HepG2 (cell line): ENCODE measurements around the gene TMEM135. TPM values are rescaled to one million over a fixed set of nuclear protein-coding genes. Genes with fewer than 3 reads are reported as not detected.

Source experiments
- AKAP8 ChIP-seq: sonication (generic); formaldehyde crosslinking; IDR thresholded peaks from 2 replicates; pipeline ENCODE4 v1.5.1; 2020; ENCODE audit warnings: mild to moderate bottlenecking, missing genetic modification reagents
- DNMT1 ChIP-seq: sonication (generic); formaldehyde crosslinking; IDR thresholded peaks from 2 replicates; pipeline ENCODE4 v1.5.1; 2020; ENCODE audit warnings: mild to moderate bottlenecking, missing genetic modification reagents
- JUNB ChIP-seq: sonication (generic); formaldehyde crosslinking; IDR thresholded peaks from 2 replicates; pipeline ENCODE4 v1.8.0; 2022; ENCODE audit warnings: missing genetic modification reagents, mild to moderate bottlenecking, borderline replicate concordance
- ZFP1 ChIP-seq: IDR thresholded peaks from 2 replicates; pipeline ENCODE4 v1.6.1; 2016
- ZNF766 ChIP-seq: sonication (generic); formaldehyde crosslinking; IDR thresholded peaks from 2 replicates; pipeline ENCODE4 v1.5.0; 2020; ENCODE audit warnings: missing genetic modification reagents, borderline replicate concordance
- ZSCAN20 ChIP-seq: sonication (generic); formaldehyde crosslinking; IDR thresholded peaks from 2 replicates; pipeline ENCODE4 v1.4.0; 2020; ENCODE audit warnings: missing genetic modification reagents, mild to moderate bottlenecking, borderline replicate concordance
- ZSCAN22 ChIP-seq: sonication (generic); formaldehyde crosslinking; IDR thresholded peaks from 2 replicates; pipeline ENCODE4 v1.4.0; 2020; ENCODE audit warnings: mild to moderate bottlenecking, missing genetic modification reagents
- ZSCAN31 ChIP-seq: sonication (generic); formaldehyde crosslinking; IDR thresholded peaks from 2 replicates; pipeline ENCODE4 v1.5.0; 2020; ENCODE audit warnings: low read depth, mild to moderate bottlenecking, missing genetic modification reagents
- polyA plus RNA-seq, 8 experiments: library from polyadenylated mRNA; depleted of rRNA in 3 of 8; stranded (reverse) in 7 of 8; unstranded in 1 of 8; fragments of >200 nt; fragmentation: Illumina TruSeq in 4 of 8; extraction: Trizol in 4 of 8; gene quantifications; 2 replicates each; pipeline versions ENCODE4 v1.2.1 to v1.2.3, GENCODE V29; 2011 to 2016; ENCODE audit warnings: low read depth in 4 of 8, missing spikeins in 1 of 8, mixed read lengths in 1 of 8; ENCODE audit not compliant: insufficient read depth in 1 of 8
- total RNA-seq, 5 experiments: library from RNA; depleted of rRNA; stranded (reverse); fragments of >200 nt; fragmentation: Illumina TruSeq; extraction: Trizol; gene quantifications; 2 replicates each; pipeline ENCODE4 v1.2.3, GENCODE V29; 2016; ENCODE audit warnings: low read depth in 1 of 5
- TF ChIP-seq, protein P1 (sequence below): IDR thresholded peaks from 2 replicates; pipeline ENCODE4 v1.6.1; 2016; ENCODE audit warnings: mild to moderate bottlenecking, missing biosample characterization, missing genetic modification reagents
- TF ChIP-seq, protein P2 (sequence below): sonication (generic); formaldehyde crosslinking; IDR thresholded peaks from 2 replicates; pipeline ENCODE4 v1.8.1; 2022; ENCODE audit warnings: mild to moderate bottlenecking, missing genetic modification reagents
- TF ChIP-seq, protein P3 (sequence below): IDR thresholded peaks from 2 replicates; pipeline ENCODE4 v1.6.1; 2012; ENCODE audit warnings: low read length, improper control_type of control experiment
- TF ChIP-seq, protein P4 (sequence below): sonication (generic); formaldehyde crosslinking; IDR thresholded peaks from 2 replicates; pipeline ENCODE4 v1.4.0; 2020; ENCODE audit warnings: mild to moderate bottlenecking, missing genetic modification reagents, borderline replicate concordance
- TF ChIP-seq, protein P5 (sequence below): sonication (generic); formaldehyde crosslinking; IDR thresholded peaks from 2 replicates; pipeline ENCODE4 v1.5.0; 2020; ENCODE audit warnings: mild to moderate bottlenecking, missing genetic modification reagents

Gene TMEM135
- total and polyA plus RNA-seq, 2 of the 13 experiments (the other 11 are each of a cell fraction or from before 2014, with no cell fraction given), result 36.6 to 88.9 TPM

DNA sequence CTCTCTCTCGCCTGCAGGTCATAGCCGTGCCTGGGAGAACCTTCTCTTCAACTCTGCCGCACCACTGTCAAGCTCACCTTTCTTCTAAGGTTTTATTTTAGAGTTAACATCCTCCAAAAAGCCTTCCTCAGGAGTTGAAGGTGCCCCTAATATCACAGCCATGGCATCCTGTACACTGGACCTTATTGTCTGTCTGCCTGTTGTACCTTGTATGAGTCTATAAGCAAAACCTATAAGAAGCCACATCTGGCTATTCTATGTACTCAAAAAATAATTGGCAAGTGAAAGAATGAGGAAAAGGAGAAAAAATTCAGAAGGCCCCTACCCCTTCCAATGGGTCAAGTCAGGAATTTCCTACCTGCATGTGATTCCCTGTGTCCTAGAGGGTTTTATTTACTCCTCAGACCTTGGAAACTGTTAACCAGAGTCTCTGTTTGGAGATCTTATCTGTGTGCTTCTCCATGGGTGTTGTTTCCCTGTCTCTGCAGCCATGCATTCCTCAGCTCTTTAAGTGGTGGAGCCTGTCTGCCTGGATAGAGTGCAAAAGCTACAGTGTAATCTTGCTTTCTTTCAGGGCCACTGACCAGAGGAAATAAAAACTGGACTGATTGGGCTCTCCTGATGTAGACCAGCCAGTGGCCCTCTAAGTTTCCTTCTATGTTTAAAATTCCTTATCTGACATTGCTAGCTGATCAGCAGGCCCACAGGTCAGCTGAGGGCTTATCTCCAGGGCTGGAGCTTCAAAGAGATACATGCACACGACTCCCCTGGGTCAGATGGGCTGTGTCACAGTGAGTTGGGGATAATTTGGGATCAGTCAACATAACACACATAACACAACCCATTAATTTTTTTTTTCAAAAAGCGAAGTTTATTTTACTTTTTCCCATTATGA is 37.6 kb upstream of the TMEM135 start (continued):
- TF ChIP-seq, protein P1, sequence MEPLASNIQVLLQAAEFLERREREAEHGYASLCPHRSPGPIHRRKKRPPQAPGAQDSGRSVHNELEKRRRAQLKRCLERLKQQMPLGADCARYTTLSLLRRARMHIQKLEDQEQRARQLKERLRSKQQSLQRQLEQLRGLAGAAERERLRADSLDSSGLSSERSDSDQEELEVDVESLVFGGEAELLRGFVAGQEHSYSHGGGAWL, result no peak
- TF ChIP-seq AKAP8 (CRISPR knock-in tag) (no peak), ZFP1 (no peak; the same call in 1 of the 2 replicates), ZSCAN31 (CRISPR knock-in tag) (no peak), ZNF766 (CRISPR knock-in tag) (no peak), ZSCAN20 (CRISPR knock-in tag) (peak; percentile 72; the same call in 1 of the 2 replicates), JUNB (no peak), DNMT1 (CRISPR knock-in tag) (no peak), ZSCAN22 (CRISPR knock-in tag) (no peak)
- TF ChIP-seq, protein P2, sequence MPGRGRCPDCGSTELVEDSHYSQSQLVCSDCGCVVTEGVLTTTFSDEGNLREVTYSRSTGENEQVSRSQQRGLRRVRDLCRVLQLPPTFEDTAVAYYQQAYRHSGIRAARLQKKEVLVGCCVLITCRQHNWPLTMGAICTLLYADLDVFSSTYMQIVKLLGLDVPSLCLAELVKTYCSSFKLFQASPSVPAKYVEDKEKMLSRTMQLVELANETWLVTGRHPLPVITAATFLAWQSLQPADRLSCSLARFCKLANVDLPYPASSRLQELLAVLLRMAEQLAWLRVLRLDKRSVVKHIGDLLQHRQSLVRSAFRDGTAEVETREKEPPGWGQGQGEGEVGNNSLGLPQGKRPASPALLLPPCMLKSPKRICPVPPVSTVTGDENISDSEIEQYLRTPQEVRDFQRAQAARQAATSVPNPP (CRISPR knock-in tag), result no peak
- TF ChIP-seq, protein P3, sequence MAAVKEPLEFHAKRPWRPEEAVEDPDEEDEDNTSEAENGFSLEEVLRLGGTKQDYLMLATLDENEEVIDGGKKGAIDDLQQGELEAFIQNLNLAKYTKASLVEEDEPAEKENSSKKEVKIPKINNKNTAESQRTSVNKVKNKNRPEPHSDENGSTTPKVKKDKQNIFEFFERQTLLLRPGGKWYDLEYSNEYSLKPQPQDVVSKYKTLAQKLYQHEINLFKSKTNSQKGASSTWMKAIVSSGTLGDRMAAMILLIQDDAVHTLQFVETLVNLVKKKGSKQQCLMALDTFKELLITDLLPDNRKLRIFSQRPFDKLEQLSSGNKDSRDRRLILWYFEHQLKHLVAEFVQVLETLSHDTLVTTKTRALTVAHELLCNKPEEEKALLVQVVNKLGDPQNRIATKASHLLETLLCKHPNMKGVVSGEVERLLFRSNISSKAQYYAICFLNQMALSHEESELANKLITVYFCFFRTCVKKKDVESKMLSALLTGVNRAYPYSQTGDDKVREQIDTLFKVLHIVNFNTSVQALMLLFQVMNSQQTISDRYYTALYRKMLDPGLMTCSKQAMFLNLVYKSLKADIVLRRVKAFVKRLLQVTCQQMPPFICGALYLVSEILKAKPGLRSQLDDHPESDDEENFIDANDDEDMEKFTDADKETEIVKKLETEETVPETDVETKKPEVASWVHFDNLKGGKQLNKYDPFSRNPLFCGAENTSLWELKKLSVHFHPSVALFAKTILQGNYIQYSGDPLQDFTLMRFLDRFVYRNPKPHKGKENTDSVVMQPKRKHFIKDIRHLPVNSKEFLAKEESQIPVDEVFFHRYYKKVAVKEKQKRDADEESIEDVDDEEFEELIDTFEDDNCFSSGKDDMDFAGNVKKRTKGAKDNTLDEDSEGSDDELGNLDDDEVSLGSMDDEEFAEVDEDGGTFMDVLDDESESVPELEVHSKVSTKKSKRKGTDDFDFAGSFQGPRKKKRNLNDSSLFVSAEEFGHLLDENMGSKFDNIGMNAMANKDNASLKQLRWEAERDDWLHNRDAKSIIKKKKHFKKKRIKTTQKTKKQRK, result no peak
- TF ChIP-seq, protein P4, sequence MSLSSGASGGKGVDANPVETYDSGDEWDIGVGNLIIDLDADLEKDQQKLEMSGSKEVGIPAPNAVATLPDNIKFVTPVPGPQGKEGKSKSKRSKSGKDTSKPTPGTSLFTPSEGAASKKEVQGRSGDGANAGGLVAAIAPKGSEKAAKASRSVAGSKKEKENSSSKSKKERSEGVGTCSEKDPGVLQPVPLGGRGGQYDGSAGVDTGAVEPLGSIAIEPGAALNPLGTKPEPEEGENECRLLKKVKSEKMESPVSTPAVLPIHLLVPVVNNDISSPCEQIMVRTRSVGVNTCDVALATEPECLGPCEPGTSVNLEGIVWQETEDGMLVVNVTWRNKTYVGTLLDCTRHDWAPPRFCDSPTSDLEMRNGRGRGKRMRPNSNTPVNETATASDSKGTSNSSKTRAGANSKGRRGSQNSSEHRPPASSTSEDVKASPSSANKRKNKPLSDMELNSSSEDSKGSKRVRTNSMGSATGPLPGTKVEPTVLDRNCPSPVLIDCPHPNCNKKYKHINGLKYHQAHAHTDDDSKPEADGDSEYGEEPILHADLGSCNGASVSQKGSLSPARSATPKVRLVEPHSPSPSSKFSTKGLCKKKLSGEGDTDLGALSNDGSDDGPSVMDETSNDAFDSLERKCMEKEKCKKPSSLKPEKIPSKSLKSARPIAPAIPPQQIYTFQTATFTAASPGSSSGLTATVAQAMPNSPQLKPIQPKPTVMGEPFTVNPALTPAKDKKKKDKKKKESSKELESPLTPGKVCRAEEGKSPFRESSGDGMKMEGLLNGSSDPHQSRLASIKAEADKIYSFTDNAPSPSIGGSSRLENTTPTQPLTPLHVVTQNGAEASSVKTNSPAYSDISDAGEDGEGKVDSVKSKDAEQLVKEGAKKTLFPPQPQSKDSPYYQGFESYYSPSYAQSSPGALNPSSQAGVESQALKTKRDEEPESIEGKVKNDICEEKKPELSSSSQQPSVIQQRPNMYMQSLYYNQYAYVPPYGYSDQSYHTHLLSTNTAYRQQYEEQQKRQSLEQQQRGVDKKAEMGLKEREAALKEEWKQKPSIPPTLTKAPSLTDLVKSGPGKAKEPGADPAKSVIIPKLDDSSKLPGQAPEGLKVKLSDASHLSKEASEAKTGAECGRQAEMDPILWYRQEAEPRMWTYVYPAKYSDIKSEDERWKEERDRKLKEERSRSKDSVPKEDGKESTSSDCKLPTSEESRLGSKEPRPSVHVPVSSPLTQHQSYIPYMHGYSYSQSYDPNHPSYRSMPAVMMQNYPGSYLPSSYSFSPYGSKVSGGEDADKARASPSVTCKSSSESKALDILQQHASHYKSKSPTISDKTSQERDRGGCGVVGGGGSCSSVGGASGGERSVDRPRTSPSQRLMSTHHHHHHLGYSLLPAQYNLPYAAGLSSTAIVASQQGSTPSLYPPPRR (CRISPR knock-in tag), result peak; percentile 94
- TF ChIP-seq, protein P5, sequence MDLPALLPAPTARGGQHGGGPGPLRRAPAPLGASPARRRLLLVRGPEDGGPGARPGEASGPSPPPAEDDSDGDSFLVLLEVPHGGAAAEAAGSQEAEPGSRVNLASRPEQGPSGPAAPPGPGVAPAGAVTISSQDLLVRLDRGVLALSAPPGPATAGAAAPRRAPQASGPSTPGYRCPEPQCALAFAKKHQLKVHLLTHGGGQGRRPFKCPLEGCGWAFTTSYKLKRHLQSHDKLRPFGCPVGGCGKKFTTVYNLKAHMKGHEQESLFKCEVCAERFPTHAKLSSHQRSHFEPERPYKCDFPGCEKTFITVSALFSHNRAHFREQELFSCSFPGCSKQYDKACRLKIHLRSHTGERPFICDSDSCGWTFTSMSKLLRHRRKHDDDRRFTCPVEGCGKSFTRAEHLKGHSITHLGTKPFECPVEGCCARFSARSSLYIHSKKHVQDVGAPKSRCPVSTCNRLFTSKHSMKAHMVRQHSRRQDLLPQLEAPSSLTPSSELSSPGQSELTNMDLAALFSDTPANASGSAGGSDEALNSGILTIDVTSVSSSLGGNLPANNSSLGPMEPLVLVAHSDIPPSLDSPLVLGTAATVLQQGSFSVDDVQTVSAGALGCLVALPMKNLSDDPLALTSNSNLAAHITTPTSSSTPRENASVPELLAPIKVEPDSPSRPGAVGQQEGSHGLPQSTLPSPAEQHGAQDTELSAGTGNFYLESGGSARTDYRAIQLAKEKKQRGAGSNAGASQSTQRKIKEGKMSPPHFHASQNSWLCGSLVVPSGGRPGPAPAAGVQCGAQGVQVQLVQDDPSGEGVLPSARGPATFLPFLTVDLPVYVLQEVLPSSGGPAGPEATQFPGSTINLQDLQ (CRISPR knock-in tag), result 0 out of 2 replicates have a peak, but pooled peaks have one; percentile 38
